HCEC 1CT (cell line): ENCODE results near the gene CLSTN1.

ENCODE experiments used
- DNase-seq: peaks from one replicate; pipeline ENCODE4 v3.0.0-alpha.2; 2017

CLSTN1 gene

GRCh38 chr1:9823943-9824701 is at the start of gene CLSTN1:
TSS of gene CLSTN1 (minus strand) at chr1:9823965. CDS start at chr1:9823733, 232 bp downstream.
- DNase-seq: peak; percentile 79

- no peak for DNase-seq
These were observed 49.6 kb upstream of the CLSTN1 start for GRCh38 chr1:9873385-9873784.

- no peak for DNase-seq
These were observed 48.8 kb upstream of the CLSTN1 start for GRCh38 chr1:9872430-9873165.

GRCh38 chr1:9871707-9872425 is 48.1 kb upstream of the CLSTN1 start:
- DNase-seq: no peak

GRCh38 chr1:9871021-9871420 is 47.3 kb upstream of the CLSTN1 start:
- DNase-seq: no peak

- DNase-seq: no peak
These were observed 46.8 kb upstream of the CLSTN1 start for GRCh38 chr1:9870572-9870971.

GRCh38 chr1:9869831-9870251 is 46.1 kb upstream of the CLSTN1 start:
- no peak for DNase-seq

GRCh38 chr1:9868244-9868590 is 44.5 kb upstream of the CLSTN1 start:
- DNase-seq: no peak

GRCh38 chr1:9867408-9868243 is 43.9 kb upstream of the CLSTN1 start:
- peak; percentile 68 for DNase-seq

GRCh38 chr1:9866836-9867235 is 43.1 kb upstream of the CLSTN1 start:
- no peak for DNase-seq

- no peak for DNase-seq
These were observed 42.0 kb upstream of the CLSTN1 start for GRCh38 chr1:9865724-9866123.

- no peak for DNase-seq
These were observed 39.6 kb upstream of the CLSTN1 start for GRCh38 chr1:9863371-9863770.

- no peak for DNase-seq
These were observed 37.6 kb upstream of the CLSTN1 start for GRCh38 chr1:9861360-9861759.

- no peak for DNase-seq
These were observed 37.1 kb upstream of the CLSTN1 start for GRCh38 chr1:9860887-9861286.

GRCh38 chr1:9859281-9860014 is 35.7 kb upstream of the CLSTN1 start:
- no peak for DNase-seq

- DNase-seq: no peak
These were observed 34.7 kb upstream of the CLSTN1 start for GRCh38 chr1:9858293-9859035.

GRCh38 chr1:9855186-9855585 is 31.4 kb upstream of the CLSTN1 start:
- no peak for DNase-seq

GRCh38 chr1:9853249-9853595 is 29.5 kb upstream of the CLSTN1 start:
- no peak for DNase-seq

GRCh38 chr1:9852410-9853248 is 28.9 kb upstream of the CLSTN1 start:
- DNase-seq: peak; percentile 15

- no peak for DNase-seq
These were observed 28.2 kb upstream of the CLSTN1 start for GRCh38 chr1:9852004-9852403.
